ENCODE results near the gene AK5.

DNA sequence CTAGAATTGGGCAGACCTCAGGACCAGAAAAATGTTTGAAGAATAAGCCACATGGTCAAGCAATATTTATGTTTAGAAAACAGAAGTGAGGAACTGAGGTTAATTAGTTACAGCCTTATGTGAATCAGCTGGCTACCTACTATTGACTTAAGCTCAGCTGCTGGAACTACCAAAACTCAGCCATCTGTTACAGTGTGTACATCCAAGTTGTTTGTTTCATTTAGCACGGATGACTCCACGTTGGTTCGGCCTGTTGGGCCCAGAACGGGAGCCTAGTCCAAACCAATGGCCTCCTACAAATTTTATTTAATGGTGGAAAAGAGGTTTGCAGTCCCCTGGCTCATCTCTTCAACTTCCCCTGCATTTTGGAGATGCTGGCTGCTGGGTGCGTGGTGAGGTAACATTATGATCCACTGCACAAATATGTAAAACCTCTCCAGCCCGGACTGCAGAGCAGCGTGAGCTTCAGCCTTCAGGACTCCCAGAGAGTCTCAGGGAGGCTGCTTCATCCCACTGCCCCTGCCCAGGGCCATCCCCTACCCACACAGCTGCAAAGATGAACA, 257.2 kb downstream of the AK5 start:
- TF ChIP-seq CTCF (IDR thresholded peaks at IDR 0.05) = no peak
- TF ChIP-seq POLR2A (IDR thresholded peaks at IDR 0.05) = no peak
